Measurements from ENCODE around the gene RABEP1.

DNA sequence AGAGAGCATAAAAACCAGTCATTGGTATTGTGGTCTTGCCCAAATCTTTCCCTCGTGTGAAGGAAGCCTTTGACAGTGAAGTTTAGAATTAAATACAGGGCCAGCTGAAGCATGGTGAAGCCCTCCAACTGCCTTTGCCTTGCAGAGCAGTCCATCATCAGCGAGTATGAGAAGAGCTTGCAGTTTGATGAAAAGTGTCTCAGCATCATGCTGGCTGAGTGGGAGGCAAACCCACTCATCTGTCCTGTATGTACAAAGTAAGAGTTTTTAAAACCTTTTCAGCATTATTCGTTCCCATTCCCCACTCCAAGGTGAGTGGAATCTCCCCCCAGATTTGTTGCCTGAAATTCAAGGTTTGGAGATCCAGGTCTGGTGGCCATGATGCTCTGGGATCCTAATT lies 143.7 kb downstream of the RABEP1 start:
- TF ChIP-seq, protein P1, sequence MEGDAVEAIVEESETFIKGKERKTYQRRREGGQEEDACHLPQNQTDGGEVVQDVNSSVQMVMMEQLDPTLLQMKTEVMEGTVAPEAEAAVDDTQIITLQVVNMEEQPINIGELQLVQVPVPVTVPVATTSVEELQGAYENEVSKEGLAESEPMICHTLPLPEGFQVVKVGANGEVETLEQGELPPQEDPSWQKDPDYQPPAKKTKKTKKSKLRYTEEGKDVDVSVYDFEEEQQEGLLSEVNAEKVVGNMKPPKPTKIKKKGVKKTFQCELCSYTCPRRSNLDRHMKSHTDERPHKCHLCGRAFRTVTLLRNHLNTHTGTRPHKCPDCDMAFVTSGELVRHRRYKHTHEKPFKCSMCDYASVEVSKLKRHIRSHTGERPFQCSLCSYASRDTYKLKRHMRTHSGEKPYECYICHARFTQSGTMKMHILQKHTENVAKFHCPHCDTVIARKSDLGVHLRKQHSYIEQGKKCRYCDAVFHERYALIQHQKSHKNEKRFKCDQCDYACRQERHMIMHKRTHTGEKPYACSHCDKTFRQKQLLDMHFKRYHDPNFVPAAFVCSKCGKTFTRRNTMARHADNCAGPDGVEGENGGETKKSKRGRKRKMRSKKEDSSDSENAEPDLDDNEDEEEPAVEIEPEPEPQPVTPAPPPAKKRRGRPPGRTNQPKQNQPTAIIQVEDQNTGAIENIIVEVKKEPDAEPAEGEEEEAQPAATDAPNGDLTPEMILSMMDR (conservative IDR thresholded peaks at IDR 0.05 in 1 of 2, IDR thresholded peaks at IDR 0.05 in 1 of 2; ENCODE audit: extremely low read depth in 1 of 2, insufficient read depth in 1 of 2, low read depth in 1 of 2, low read length in 2 of 2): no peak
- TF ChIP-seq EZH2 (IDR thresholded peaks at IDR 0.05; ENCODE audit: borderline replicate concordance, low read length): no peak
